MCF 10A (cell line): ENCODE data around the gene MRPL44. TPM values are rescaled to one million over a fixed set of nuclear protein-coding genes. Genes with fewer than 3 reads are reported as not detected.

Source experiments
- BruUV-seq: library from RNA; stranded (reverse); fragments of 400-500 nt; replicated peaks from 2 replicates; lab custom pipeline; 2021; lab: Mats Ljungman, UMichigan
- CTCF ChIA-PET: fragments of 300-600 bp; sonication (Branson Sonifier 250); formaldehyde crosslinking; extraction: SDS; loops from one replicate; lab custom pipeline; 2021; ENCODE audit warnings: antibody characterized with exemption, inconsistent platforms; lab: Yijun Ruan, JAX
- POLR2A ChIA-PET: fragments of 300-600, 350-650 bp; sonication (Branson Sonifier 250); formaldehyde crosslinking; extraction: SDS; loops from one replicate; lab custom pipeline; 2020; ENCODE audit warnings: antibody characterized with exemption, inconsistent platforms; lab: Yijun Ruan, JAX
- DNase-seq: peaks from one replicate; pipeline ENCODE4 v3.0.0-alpha.2; 2018; ENCODE audit not compliant: unreplicated experiment
- H3K27ac Mint-ChIP-seq: one replicate; pipeline ENCODE4 v1.8.0; 2022; ENCODE audit warnings: mild to moderate bottlenecking, low read depth, mixed read lengths; ENCODE audit not compliant: unreplicated experiment
- H3K27me3 Mint-ChIP-seq: one replicate; pipeline ENCODE4 v1.8.0; 2022; ENCODE audit warnings: mixed read lengths; ENCODE audit not compliant: insufficient read depth, unreplicated experiment
- H3K36me3 Mint-ChIP-seq: one replicate; pipeline ENCODE4 v1.8.0; 2022; ENCODE audit warnings: mild to moderate bottlenecking, moderate library complexity, mixed read lengths; ENCODE audit not compliant: insufficient read depth, unreplicated experiment
- H3K4me1 Mint-ChIP-seq: one replicate; pipeline ENCODE4 v1.8.0; 2022; ENCODE audit warnings: mixed read lengths; ENCODE audit not compliant: insufficient read depth, unreplicated experiment
- H3K4me3 Mint-ChIP-seq: one replicate; pipeline ENCODE4 v1.8.0; 2022; ENCODE audit warnings: mild to moderate bottlenecking, moderate library complexity, mixed read lengths; ENCODE audit not compliant: unreplicated experiment
- H3K9me3 Mint-ChIP-seq: one replicate; pipeline ENCODE4 v1.8.0; 2022; ENCODE audit warnings: mixed read lengths; ENCODE audit not compliant: unreplicated experiment
- intact Hi-C: fragments of 100-400 bp; cut with micrococcal nuclease; formaldehyde crosslinking; loops from 2 replicates; pipeline ENCODE4 v1.14.1; 2022
- total RNA-seq: library from RNA; stranded (reverse); gene quantifications from 2 replicates; pipeline ENCODE4 v1.2.3, GENCODE V29; 2022
- TF ChIP-seq, protein P1 (sequence below): fragments of 200-600 bp; IDR thresholded peaks from one replicate; pipeline ENCODE4 v1.8.0; 2022; ENCODE audit warnings: antibody characterized with exemption, mild to moderate bottlenecking; ENCODE audit not compliant: unreplicated experiment

MRPL44 gene
- total RNA-seq, 1 experiment from 2014 or later = 27.4 TPM

- Mint-ChIP-seq H3K4me1 (no peaks in the 10 kb centered on the region), H3K27me3 (no peaks in the 10 kb centered on the region), H3K36me3 (peaks cover 31% of the 10 kb centered on the region), H3K27ac (no peak overlapping the region), H3K9me3 (no peaks in the 10 kb centered on the region), H3K4me3 (no peak overlapping the region)
- ChIA-PET POLR2A (no interaction called here), CTCF (interaction anchor here (0.6 to 3.7 kb wide), 4 partner anchors 10 to 364 kb away, joined by 3 to 41 read pairs (median 6); no protein-coding TSS in a partner anchor)
- TF ChIP-seq, protein P1, sequence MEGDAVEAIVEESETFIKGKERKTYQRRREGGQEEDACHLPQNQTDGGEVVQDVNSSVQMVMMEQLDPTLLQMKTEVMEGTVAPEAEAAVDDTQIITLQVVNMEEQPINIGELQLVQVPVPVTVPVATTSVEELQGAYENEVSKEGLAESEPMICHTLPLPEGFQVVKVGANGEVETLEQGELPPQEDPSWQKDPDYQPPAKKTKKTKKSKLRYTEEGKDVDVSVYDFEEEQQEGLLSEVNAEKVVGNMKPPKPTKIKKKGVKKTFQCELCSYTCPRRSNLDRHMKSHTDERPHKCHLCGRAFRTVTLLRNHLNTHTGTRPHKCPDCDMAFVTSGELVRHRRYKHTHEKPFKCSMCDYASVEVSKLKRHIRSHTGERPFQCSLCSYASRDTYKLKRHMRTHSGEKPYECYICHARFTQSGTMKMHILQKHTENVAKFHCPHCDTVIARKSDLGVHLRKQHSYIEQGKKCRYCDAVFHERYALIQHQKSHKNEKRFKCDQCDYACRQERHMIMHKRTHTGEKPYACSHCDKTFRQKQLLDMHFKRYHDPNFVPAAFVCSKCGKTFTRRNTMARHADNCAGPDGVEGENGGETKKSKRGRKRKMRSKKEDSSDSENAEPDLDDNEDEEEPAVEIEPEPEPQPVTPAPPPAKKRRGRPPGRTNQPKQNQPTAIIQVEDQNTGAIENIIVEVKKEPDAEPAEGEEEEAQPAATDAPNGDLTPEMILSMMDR = no peak
- no TSS peak for BruUV-seq
- intact Hi-C loops = no loop called here
- no peak for DNase-seq
These were observed 46.9 kb downstream of the MRPL44 start for GRCh38 chr2:224004105-224004695.

GRCh38 chr2:224008702-224009261 lies 51.5 kb downstream of the MRPL44 start:
- H3K27ac Mint-ChIP-seq = peak overlapping the region; percentile 75

DNA sequence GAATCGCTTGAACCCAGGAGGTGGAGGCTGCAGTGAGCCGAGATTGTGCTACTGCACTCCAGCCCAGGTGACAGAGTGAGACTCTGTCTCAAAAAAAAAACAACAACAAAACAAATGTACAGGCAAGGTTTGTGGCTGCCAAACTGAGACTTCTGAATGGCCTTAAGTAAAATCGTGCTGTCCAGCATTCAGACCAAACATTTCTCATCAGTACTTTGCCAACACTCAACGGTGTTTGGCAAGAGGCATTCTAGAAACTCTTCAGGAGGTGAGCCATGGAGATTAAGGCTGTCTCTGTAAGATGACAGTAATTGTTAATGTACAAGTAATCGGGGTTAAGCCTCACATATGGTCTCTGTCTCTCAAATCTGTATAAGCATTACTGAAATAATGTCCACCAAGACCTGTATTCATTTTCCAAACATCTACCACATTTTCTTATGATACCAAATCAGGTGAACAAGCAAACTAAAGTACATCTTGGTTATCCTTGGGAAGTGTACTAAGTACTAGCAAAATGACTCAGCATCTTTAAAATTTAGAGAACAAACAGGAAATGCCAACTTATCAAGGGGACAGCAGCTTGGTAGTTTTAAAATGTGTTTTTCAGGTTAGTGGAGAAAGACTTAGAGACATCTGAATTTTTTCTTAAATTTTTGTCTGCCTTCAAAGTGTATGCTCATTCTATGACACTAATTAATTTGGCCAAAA lies 52.5 kb downstream of the MRPL44 start:
- intact Hi-C loops = no loop called here
- Mint-ChIP-seq H3K27ac (peak overlapping the region; percentile 75), H3K27me3 (no peaks in the 10 kb centered on the region), H3K9me3 (no peaks in the 10 kb centered on the region), H3K36me3 (peaks cover 7% of the 10 kb centered on the region), H3K4me3 (no peak overlapping the region), H3K4me1 (peaks cover 12% of the 10 kb centered on the region)
- TF ChIP-seq, protein P1 = no peak
- CTCF ChIA-PET = interaction anchor here (1.3 kb wide), 2 partner anchors 16 to 39 kb away, joined by 4 to 7 read pairs; no protein-coding TSS in a partner anchor
- no TSS peak for BruUV-seq
- POLR2A ChIA-PET = interaction anchor here (1.3 kb wide), 1 partner anchor 16 kb away, joined by 3 read pairs; no protein-coding TSS in a partner anchor
- DNase-seq = peak; percentile 16

More at GRCh38 chr2:224008702-224009261, 51.5 kb downstream of the MRPL44 start:
- Mint-ChIP-seq H3K27me3 (no peaks in the 10 kb centered on the region), H3K4me3 (no peak overlapping the region), H3K36me3 (peaks cover 7% of the 10 kb centered on the region), H3K9me3 (no peaks in the 10 kb centered on the region), H3K4me1 (peaks cover 12% of the 10 kb centered on the region)
- POLR2A ChIA-PET = no interaction called here
- TF ChIP-seq, protein P1 = no peak
- DNase-seq = no peak
- CTCF ChIA-PET = interaction anchor here (0.5 to 1.7 kb wide), 3 partner anchors 15 to 118 kb away, joined by 3 to 7 read pairs (median 4); no protein-coding TSS in a partner anchor
- intact Hi-C loops = no loop called here
- BruUV-seq = no TSS peak

DNA sequence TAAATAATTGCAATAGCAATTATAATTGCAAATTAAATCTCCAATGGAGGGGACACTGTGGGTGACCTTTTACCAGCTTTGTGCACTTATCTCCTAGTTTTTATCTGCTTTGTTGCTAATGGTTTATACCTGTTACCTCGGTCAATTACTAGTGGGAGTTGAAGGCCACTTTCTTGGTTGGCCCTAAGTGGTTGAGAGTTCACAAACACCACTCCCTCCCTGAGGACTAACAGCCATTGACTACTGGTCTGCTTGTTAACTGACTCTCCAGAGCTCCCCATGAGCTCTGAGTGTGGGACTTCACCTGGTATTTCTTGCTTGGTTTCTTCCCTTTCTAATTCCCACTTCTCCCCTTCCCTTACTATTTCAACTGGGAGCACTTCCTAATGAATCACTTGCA lies 54.6 kb downstream of the MRPL44 start:
- H3K9me3 Mint-ChIP-seq = no peaks in the 10 kb centered on the region
- H3K36me3 Mint-ChIP-seq = peaks cover 7% of the 10 kb centered on the region
- no peaks in the 10 kb centered on the region for H3K27me3 Mint-ChIP-seq
- TF ChIP-seq, protein P1 = no peak
- ChIA-PET CTCF (interaction anchor here (2.5 kb wide), 1 partner anchor 18 kb away, joined by 8 read pairs; no protein-coding TSS in a partner anchor), POLR2A (interaction anchor here (0.6 kb wide), 1 partner anchor 41 kb away, joined by 3 read pairs; no protein-coding TSS in a partner anchor)
- intact Hi-C loops = no loop called here
- H3K27ac Mint-ChIP-seq = no peak overlapping the region
- no peak for DNase-seq
- BruUV-seq = no TSS peak
- peaks cover 27% of the 10 kb centered on the region for H3K4me1 Mint-ChIP-seq
- H3K4me3 Mint-ChIP-seq = no peak overlapping the region
